ENCODE results near the gene ASAP2. TPM values are rescaled to one million over a fixed set of nuclear protein-coding genes. Genes with fewer than 3 reads are reported as not detected.
"Not testable (repeated sequence)": the region's sequence is repeated elsewhere in the genome, so short reads cannot be mapped to it uniquely, and the experiment has no call there.

ASAP2 gene
- total RNA-seq, 2 experiments from 2014 or later, result not detected

DNA sequence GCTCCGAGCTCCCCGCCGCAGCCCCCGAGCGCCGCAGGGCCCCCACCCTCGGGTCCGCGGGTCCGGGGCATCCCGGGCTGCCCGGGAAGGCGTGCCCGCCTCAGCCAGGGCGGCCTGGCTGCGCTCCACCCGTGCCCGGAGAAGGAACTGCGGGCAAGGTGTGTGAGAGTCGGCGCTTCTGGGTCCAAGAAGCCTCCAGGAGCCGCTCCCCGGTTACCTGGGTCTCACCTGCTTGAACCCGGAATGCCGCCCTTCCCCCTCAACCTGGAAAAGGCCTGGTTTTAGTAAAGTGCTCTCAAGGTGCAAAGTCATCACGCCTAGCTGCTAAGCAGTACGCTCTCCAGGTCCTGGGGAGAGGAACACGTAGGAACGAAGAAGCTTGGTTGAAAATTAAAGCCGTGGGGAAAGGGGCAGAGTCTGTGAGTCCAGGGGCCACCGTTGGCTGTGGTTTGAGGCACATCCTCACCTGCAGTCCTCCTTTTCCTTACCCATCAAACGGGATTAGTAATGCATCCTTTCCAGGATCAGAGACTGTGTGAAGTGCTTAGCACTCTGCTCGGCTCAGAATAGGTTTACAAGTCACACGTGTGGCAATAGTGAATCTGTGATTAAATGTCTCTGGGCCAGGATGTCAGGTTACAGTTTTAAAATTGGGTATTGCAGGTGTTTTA, 1.2 kb downstream of the ASAP2 start:
- Mint-ChIP-seq H3K27me3 (ENCODE audit: low read depth) (peaks cover 56% of the 10 kb centered on the region), H3K4me3 (peak overlapping the region; percentile 23), H3K27ac (no peak overlapping the region), H3K36me3 (ENCODE audit: low read depth) (no peaks in the 10 kb centered on the region), H3K4me1 (ENCODE audit: low read depth) (peaks cover 6% of the 10 kb centered on the region), H3K9me3 (ENCODE audit: insufficient read depth) (no peaks in the 10 kb centered on the region)
- ChIA-PET POLR2A (no interaction called here), CTCF (no interaction called here)
- DNase-seq (no peak), ATAC-seq (no peak)

DNA sequence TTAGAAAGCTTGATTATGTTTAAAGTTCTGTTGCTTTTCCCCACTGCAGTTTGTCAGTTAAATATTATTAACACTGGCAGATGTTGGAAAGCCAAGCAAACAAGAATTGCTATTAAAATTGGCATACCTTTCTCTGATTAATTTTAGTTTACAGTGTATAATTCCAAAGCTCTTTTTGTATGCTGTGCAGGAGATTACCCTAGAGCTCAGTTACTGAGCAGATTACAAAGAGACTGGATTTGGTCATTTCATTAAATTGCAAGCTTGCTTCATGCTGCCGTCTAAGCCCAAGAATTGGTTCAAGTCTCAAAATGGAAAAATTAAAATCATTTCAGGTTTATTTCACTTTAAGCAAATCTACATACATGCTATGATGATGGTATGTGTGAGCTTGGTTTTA, 2.3 kb downstream of the ASAP2 start:
- Mint-ChIP-seq H3K27me3 (ENCODE audit: low read depth) (peaks cover 57% of the 10 kb centered on the region), H3K4me3 (no peak overlapping the region), H3K9me3 (ENCODE audit: insufficient read depth) (no peaks in the 10 kb centered on the region), H3K36me3 (ENCODE audit: low read depth) (no peaks in the 10 kb centered on the region), H3K4me1 (ENCODE audit: low read depth) (peaks cover 6% of the 10 kb centered on the region), H3K27ac (no peak overlapping the region)
- POLR2A ChIA-PET, result no interaction called here
- no peak for ATAC-seq
- CTCF ChIA-PET, result no interaction called here
- DNase-seq, result no peak

DNA sequence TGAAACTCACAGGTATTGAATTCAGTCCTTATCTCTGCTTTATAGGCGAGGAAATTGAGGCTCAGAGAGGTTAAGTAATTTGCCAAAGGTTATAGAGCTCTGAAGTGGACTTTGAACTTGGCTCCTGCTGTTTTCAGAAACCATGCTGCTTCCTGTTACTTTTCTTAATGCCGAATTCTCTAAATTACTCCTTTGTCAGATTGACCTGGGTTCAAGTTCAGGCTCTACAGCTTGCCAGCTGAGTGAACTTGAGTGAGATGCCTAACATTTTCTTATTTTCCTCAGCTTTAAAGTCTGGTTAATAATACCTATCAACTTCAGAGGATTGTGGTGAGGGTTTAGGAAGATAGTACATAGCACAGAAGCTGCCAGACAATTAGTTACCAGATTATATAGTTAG, 3.4 kb downstream of the ASAP2 start:
- peaks cover 50% of the 10 kb centered on the region for H3K27me3 Mint-ChIP-seq (ENCODE audit: low read depth)
- no peaks in the 10 kb centered on the region for H3K9me3 Mint-ChIP-seq (ENCODE audit: insufficient read depth)
- ATAC-seq (no peak), DNase-seq (no peak)
- POLR2A ChIA-PET, result no interaction called here
- H3K4me1 Mint-ChIP-seq (ENCODE audit: low read depth), result peaks cover 6% of the 10 kb centered on the region
- CTCF ChIA-PET, result no interaction called here
- H3K4me3 Mint-ChIP-seq, result no peak overlapping the region
- no peak overlapping the region for H3K27ac Mint-ChIP-seq
- H3K36me3 Mint-ChIP-seq (ENCODE audit: low read depth), result no peaks in the 10 kb centered on the region

DNA sequence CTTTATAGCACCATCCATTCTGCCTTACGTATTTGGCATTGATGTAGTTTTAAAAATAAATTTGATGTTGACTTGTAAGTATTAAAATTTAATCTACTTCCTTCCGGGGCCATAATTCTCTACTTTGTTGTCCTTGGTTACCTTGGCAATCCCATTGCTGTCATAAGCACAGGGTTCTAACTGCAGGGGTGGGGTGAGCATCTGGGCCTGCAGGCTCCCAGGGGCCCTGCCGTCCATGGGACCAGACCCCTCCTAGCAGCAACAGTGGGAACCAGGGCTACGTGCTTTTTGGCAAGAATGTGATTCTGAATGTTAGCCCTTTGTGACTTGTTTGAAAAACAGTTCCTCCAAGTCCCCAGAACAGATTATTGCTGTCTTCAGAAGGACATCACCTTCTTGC, 4.9 kb downstream of the ASAP2 start:
- POLR2A ChIA-PET, result no interaction called here

DNA sequence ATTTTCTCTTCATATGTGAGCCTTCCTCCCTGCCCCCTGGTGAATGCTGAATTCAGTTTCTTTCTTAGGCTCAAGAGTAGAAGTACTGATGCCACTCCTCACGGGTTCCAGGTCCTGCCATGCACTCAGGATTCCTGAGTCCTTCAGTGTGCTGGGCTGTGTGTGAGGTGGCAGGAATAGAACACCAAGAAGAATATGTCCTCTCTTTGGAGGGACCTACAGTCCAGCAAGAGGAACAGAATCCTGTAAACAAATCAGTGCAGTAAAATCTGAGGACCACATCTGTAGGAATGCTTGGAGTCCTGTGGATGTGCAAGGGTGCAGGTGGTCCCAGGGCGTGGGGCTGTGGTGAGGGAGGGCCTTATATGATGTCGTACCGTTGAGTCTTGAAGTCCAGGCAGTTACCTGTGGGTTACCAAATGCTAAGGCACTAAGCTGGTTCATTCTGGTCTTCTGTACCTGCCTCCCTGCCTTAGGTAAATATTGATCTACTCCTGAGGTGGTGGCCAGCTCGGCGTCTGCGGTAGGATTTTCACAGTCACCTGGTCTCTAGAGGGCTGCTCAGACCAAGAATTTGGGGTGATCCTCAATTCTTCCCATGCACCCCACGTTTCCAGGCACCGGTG, 5.5 kb downstream of the ASAP2 start:
- POLR2A ChIA-PET, result no interaction called here
- CTCF ChIA-PET, result no interaction called here
- no peak for ATAC-seq
- no peaks in the 10 kb centered on the region for H3K36me3 Mint-ChIP-seq (ENCODE audit: low read depth)
- H3K27ac Mint-ChIP-seq, result no peak overlapping the region
- H3K4me3 Mint-ChIP-seq, result no peak overlapping the region
- peaks cover 42% of the 10 kb centered on the region for H3K27me3 Mint-ChIP-seq (ENCODE audit: low read depth)
- no peaks in the 10 kb centered on the region for H3K9me3 Mint-ChIP-seq (ENCODE audit: insufficient read depth)
- peaks cover 2% of the 10 kb centered on the region for H3K4me1 Mint-ChIP-seq (ENCODE audit: low read depth)
- DNase-seq, result no peak

More for the DNA sequence above, 4.9 kb downstream of the ASAP2 start:
- H3K36me3 Mint-ChIP-seq (ENCODE audit: low read depth), result no peaks in the 10 kb centered on the region
- H3K9me3 Mint-ChIP-seq (ENCODE audit: insufficient read depth), result no peaks in the 10 kb centered on the region
- peaks cover 44% of the 10 kb centered on the region for H3K27me3 Mint-ChIP-seq (ENCODE audit: low read depth)
- no peak overlapping the region for H3K4me3 Mint-ChIP-seq
- H3K27ac Mint-ChIP-seq, result no peak overlapping the region
- peaks cover 2% of the 10 kb centered on the region for H3K4me1 Mint-ChIP-seq (ENCODE audit: low read depth)
- ATAC-seq (no peak), DNase-seq (no peak)
- CTCF ChIA-PET, result no interaction called here

DNA sequence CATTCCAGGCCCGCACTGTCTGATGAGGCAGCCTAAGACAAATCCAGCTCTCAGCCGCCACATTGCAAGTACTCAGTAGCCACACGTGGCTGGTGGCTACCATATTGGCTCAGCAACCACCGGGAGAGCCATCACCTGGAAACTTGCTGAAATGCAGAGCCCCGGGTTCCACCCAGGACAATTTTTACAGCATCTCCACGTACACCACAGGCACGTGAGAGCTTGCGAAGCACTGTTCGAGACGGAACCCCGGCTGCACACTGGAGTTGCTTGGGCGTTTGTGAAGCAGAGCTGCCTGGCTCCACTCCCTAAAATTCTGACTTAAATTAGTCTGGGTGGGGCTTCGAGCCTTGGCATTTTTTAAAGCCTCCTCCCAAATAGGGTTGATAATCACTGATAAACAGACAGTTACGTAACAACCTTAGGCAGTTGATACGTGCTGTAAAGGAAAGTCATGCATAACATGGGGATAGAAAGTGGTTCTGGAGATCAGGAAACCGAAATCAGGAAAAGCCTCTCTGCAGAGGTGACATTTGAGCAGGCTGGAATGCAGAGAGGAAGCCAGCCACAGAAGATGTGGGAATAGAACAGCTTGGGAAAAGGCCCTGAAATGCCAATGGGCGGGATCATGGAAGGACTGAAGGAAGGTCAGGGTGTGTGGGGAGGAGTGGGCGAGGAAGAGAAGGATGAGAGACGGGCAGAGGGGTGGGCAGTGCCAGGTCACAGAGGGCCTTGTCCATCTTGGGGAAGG, 6.2 kb downstream of the ASAP2 start:
- DNase-seq (no peak), ATAC-seq (no peak)
- ChIA-PET CTCF (interaction anchor here (1.6 kb wide), 1 partner anchor 70 kb away, joined by 3 read pairs; no protein-coding TSS in a partner anchor), POLR2A (no interaction called here)
- Mint-ChIP-seq H3K36me3 (ENCODE audit: low read depth) (no peaks in the 10 kb centered on the region), H3K4me3 (no peak overlapping the region), H3K27me3 (ENCODE audit: low read depth) (peaks cover 38% of the 10 kb centered on the region), H3K4me1 (ENCODE audit: low read depth) (peaks cover under 1% of the 10 kb centered on the region), H3K9me3 (ENCODE audit: insufficient read depth) (no peaks in the 10 kb centered on the region), H3K27ac (no peak overlapping the region)

DNA sequence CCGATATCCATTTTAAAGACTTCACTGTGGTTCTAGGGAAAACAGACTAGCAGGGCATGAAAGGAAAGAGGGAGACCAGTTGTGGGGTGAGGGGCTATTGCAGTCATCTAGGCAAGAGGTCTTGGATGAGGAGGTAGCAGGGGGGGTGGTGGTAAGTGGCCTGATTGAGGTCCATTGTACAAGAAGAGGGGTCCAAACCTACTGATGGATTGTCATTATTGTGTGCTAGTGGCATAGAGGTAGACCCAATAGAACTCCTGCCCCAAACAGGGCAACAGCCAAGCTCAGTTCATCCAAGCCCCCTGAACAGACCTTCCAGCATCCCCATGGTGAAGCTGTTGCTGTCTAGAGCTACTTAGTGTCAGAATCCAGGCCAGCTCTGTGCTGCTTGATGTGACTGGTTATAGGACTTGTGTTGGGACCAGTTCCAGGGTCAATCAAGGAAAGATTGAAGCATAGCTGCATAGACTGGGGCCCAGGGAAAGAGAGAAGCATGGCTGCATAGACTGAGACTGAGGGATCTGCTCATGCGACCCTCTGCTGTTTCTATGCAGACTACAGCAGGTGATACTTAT, 7.0 kb downstream of the ASAP2 start:
- ATAC-seq, result no peak
- H3K27me3 Mint-ChIP-seq (ENCODE audit: low read depth), result peaks cover 37% of the 10 kb centered on the region
- no peaks in the 10 kb centered on the region for H3K4me1 Mint-ChIP-seq (ENCODE audit: low read depth)

DNA sequence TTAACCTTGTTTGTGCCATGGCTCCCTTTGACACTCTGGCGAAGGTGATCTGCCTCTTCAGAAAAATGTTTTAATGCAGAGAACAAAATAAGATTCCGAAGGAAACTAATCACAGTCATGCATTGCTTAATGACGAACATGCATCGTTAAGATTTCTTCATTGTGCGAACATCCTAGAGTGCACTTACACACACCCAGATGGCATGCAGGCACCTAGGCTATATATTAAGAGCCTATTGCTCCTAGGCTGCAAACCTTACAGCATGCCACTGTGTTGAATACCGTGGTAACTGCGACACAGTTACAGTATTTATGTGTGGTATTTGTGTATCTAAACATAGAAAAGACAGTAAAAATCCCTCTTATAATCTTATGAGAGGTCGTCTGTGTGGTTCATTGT, 8.3 kb downstream of the ASAP2 start:
- Mint-ChIP-seq H3K4me1 (ENCODE audit: low read depth) (no peaks in the 10 kb centered on the region), H3K36me3 (ENCODE audit: low read depth) (no peaks in the 10 kb centered on the region), H3K9me3 (ENCODE audit: insufficient read depth) (no peaks in the 10 kb centered on the region), H3K27me3 (ENCODE audit: low read depth) (peaks cover 31% of the 10 kb centered on the region), H3K27ac (no peak overlapping the region), H3K4me3 (no peak overlapping the region)
- no peak for ATAC-seq
- no peak for DNase-seq
- ChIA-PET CTCF (no interaction called here), POLR2A (no interaction called here)

More for the DNA sequence above, 7.0 kb downstream of the ASAP2 start:
- POLR2A ChIA-PET, result no interaction called here
- H3K4me3 Mint-ChIP-seq, result no peak overlapping the region
- no peaks in the 10 kb centered on the region for H3K36me3 Mint-ChIP-seq (ENCODE audit: low read depth)
- CTCF ChIA-PET, result interaction anchor here (1.6 kb wide), 1 partner anchor 70 kb away, joined by 3 read pairs; no protein-coding TSS in a partner anchor
- DNase-seq, result no peak
- H3K27ac Mint-ChIP-seq, result no peak overlapping the region
- H3K9me3 Mint-ChIP-seq (ENCODE audit: insufficient read depth), result no peaks in the 10 kb centered on the region

DNA sequence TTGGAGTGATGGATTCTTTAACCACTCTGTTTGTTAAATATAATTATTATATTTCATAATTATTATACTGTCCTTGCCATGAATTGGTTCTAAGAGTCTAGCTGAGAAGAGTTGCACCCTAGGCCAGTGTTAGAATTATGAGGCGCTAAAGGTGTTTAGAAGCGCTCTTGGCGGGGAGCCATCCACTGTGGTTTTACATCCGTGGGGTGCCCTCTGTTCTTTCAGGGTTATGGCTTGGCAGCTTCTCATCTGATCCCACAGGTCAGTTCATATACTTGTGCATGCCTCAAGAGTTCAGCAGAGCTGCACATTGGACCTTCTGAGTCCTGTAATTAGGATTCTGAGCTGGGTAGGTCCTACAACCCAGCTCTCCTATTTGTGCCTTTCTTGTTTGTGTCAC, 9.1 kb downstream of the ASAP2 start:
- Mint-ChIP-seq H3K4me3 (no peak overlapping the region), H3K9me3 (ENCODE audit: insufficient read depth) (no peaks in the 10 kb centered on the region), H3K36me3 (ENCODE audit: low read depth) (no peaks in the 10 kb centered on the region), H3K4me1 (ENCODE audit: low read depth) (no peaks in the 10 kb centered on the region), H3K27me3 (ENCODE audit: low read depth) (peaks cover 30% of the 10 kb centered on the region), H3K27ac (no peak overlapping the region)
- no peak for ATAC-seq
- POLR2A ChIA-PET, result no interaction called here
- CTCF ChIA-PET, result no interaction called here
- DNase-seq, result no peak

DNA sequence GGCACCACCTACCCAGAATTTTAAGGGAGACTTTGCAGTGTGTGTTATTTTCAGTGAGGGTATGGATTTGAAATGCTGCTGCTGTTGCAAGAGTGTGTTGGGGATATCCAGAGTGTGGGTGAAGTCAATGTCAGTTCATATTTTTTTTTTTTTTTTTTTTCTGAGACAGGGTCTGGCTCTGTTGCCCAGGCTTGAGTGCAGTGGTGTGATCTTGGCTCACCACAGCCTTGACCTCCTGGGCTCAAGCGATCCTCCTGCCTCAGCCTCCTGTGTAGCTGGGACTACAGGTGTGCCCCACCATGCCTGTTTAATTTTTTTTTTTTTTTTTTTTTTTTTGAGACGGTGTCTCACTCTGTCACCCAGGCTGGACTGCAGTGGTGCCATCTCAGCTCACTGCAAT, 9.5 kb downstream of the ASAP2 start:
- H3K4me1 Mint-ChIP-seq (ENCODE audit: low read depth); H3K27ac Mint-ChIP-seq; CTCF ChIA-PET; H3K36me3 Mint-ChIP-seq (ENCODE audit: low read depth); POLR2A ChIA-PET; H3K4me3 Mint-ChIP-seq; H3K9me3 Mint-ChIP-seq (ENCODE audit: insufficient read depth); ATAC-seq; DNase-seq: not testable (repeated sequence)
- H3K27me3 Mint-ChIP-seq (ENCODE audit: low read depth), result peaks cover 33% of the 10 kb centered on the region

DNA sequence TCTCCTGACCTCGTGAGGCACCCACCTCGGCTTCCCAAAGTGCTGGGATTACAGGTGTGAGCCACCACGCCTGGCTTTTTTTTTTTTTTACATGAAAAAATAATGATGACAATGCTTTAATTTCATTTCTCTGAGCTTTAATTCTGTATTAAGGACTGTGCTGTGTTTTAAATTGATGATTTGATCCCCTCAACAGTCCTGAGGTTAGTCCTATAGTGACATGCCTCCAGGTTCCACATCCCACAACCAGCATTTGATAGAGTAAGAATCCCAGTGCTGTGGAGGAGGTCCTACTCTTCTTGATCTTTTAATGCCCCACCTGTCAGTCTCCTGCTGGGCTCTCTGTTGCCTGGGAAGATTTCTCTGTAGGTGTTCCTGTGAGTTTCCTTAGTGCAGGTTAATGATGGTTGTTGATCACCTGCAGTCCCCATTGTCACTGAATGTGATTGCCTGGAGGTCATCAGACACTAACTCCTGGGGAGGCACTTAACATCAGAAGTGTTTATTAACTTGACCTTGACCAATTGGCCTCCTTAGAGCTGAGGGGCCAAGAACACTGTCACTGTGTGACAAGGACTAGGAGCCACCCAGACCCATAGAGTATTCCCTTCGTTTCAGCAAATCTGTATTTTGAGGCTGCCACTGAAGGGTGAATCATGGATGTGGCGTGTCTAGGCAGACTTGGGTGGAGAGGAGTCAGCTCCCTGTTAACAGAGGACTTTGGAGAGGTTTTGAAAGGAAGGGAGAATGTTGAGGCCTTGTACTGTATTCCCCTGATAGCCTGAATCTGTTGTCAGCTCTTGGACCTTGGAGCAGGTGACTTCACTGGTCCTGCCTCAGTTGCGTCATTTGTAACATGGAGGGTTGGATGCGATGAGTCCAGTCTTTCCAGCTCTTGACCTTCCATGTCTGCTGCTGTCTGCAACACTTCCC, 11.5 kb downstream of the ASAP2 start:
- ChIA-PET POLR2A (no interaction called here), CTCF (no interaction called here)
- H3K9me3 Mint-ChIP-seq (ENCODE audit: insufficient read depth), result no peaks in the 10 kb centered on the region
- H3K4me3 Mint-ChIP-seq, result no peak overlapping the region
- H3K27me3 Mint-ChIP-seq (ENCODE audit: low read depth), result peaks cover 27% of the 10 kb centered on the region
- no peaks in the 10 kb centered on the region for H3K36me3 Mint-ChIP-seq (ENCODE audit: low read depth)
- H3K27ac Mint-ChIP-seq, result no peak overlapping the region
- no peaks in the 10 kb centered on the region for H3K4me1 Mint-ChIP-seq (ENCODE audit: low read depth)
- no peak for ATAC-seq
- no peak for DNase-seq

All from activated CD8-positive, alpha-beta T cell treated with anti-CD3 and anti-CD28 coated beads, Interleukin-2, amount 10 ng/mL, durations not matched to agents 7 days and 5 days (primary cell).